Astrocyte (in vitro differentiated cells and primary cell): ENCODE data around the gene TPM4. TPM values are rescaled to one million over a fixed set of nuclear protein-coding genes. Genes with fewer than 3 reads are reported as not detected.

Source experiments
- DNase-seq: peaks from one replicate; pipeline ENCODE4 v3.0.0-alpha.2; 2010; ENCODE audit warnings: low read depth
- FAIRE-seq: peaks from 2 replicates; lab custom pipeline; 2011; peaks lifted over from hg19 to GRCh38; lab: Jason Lieb, UNC
- H2AFZ ChIP-seq: 2 replicates; pipeline ENCODE4 v1.6.0; 2012; ENCODE audit warnings: low read depth, low read length, inconsistent platforms
- H3K27ac ChIP-seq: 2 replicates; pipeline ENCODE4 v1.5.1; 2011; ENCODE audit warnings: low read depth, low read length, inconsistent platforms
- H3K27me3 ChIP-seq: 2 replicates; pipeline ENCODE4 v1.6.0; 2011; ENCODE audit warnings: low read length, inconsistent platforms; ENCODE audit not compliant: insufficient read depth
- H3K36me3 ChIP-seq: 2 replicates; pipeline ENCODE4 v1.5.1; 2011; ENCODE audit warnings: low read length, inconsistent platforms; ENCODE audit not compliant: insufficient read depth
- H3K4me1 ChIP-seq: 2 replicates; pipeline ENCODE4 v1.5.1; 2011; ENCODE audit warnings: low read length, inconsistent platforms; ENCODE audit not compliant: insufficient read depth
- H3K4me2 ChIP-seq: 2 replicates; pipeline ENCODE4 v1.6.0; 2012; ENCODE audit warnings: low read length, inconsistent platforms
- H3K4me3 ChIP-seq: 2 replicates; pipeline ENCODE4 v1.5.1; 2011; ENCODE audit warnings: low read depth, mild to moderate bottlenecking, low read length, inconsistent platforms; ENCODE audit not compliant: insufficient read depth
- H3K79me2 ChIP-seq: 2 replicates; pipeline ENCODE4 v1.6.0; 2012; ENCODE audit warnings: mild to moderate bottlenecking, low read length, inconsistent platforms; ENCODE audit not compliant: insufficient read depth
- H3K9ac ChIP-seq: 2 replicates; pipeline ENCODE4 v1.6.0; 2012; ENCODE audit warnings: mild to moderate bottlenecking, low read length, inconsistent platforms
- H3K9me3 ChIP-seq: 2 replicates; pipeline ENCODE4 v1.5.1; 2012; ENCODE audit warnings: low read depth, mild to moderate bottlenecking, low read length, inconsistent platforms; ENCODE audit not compliant: insufficient read depth
- H4K20me1 ChIP-seq: 2 replicates; pipeline ENCODE4 v1.6.0; 2012; ENCODE audit warnings: low read length, inconsistent platforms; ENCODE audit not compliant: insufficient read depth
- H3K27ac Mint-ChIP-seq: one replicate; pipeline ENCODE4 v1.8.0; 2021; ENCODE audit warnings: mild to moderate bottlenecking, mixed read lengths; ENCODE audit not compliant: unreplicated experiment
- H3K27me3 Mint-ChIP-seq: one replicate; pipeline ENCODE4 v1.8.0; 2021; ENCODE audit warnings: low read depth, mixed read lengths; ENCODE audit not compliant: unreplicated experiment
- H3K36me3 Mint-ChIP-seq: one replicate; pipeline ENCODE4 v1.8.0; 2021; ENCODE audit warnings: low read depth, mixed read lengths; ENCODE audit not compliant: unreplicated experiment
- H3K4me1 Mint-ChIP-seq: one replicate; pipeline ENCODE4 v1.8.0; 2021; ENCODE audit warnings: low read depth, mixed read lengths; ENCODE audit not compliant: unreplicated experiment
- H3K4me3 Mint-ChIP-seq: one replicate; pipeline ENCODE4 v1.8.0; 2021; ENCODE audit warnings: mild to moderate bottlenecking, moderate library complexity, mixed read lengths; ENCODE audit not compliant: unreplicated experiment
- H3K9me3 Mint-ChIP-seq: one replicate; pipeline ENCODE4 v1.8.0; 2021; ENCODE audit warnings: mild to moderate bottlenecking, mixed read lengths; ENCODE audit not compliant: unreplicated experiment
- EZH2 ChIP-seq: IDR thresholded peaks from 2 replicates; pipeline ENCODE4 v1.6.1; 2012; ENCODE audit warnings: mild to moderate bottlenecking, low read length, inconsistent platforms; ENCODE audit not compliant: insufficient read depth
- total RNA-seq: library from RNA; stranded (reverse); gene quantifications from 2 replicates; pipeline ENCODE4 v1.2.1, GENCODE V29; 2021
- TF ChIP-seq, protein P1 (sequence below): IDR thresholded peaks from 2 replicates; pipeline ENCODE4 v1.5.1; 2011; ENCODE audit warnings: low read depth, mild to moderate bottlenecking, inconsistent platforms, low read length, moderate library complexity; ENCODE audit not compliant: insufficient read depth

The TPM4 gene
- total RNA-seq, 1 donor from 2014 or later: 811 TPM

DNA sequence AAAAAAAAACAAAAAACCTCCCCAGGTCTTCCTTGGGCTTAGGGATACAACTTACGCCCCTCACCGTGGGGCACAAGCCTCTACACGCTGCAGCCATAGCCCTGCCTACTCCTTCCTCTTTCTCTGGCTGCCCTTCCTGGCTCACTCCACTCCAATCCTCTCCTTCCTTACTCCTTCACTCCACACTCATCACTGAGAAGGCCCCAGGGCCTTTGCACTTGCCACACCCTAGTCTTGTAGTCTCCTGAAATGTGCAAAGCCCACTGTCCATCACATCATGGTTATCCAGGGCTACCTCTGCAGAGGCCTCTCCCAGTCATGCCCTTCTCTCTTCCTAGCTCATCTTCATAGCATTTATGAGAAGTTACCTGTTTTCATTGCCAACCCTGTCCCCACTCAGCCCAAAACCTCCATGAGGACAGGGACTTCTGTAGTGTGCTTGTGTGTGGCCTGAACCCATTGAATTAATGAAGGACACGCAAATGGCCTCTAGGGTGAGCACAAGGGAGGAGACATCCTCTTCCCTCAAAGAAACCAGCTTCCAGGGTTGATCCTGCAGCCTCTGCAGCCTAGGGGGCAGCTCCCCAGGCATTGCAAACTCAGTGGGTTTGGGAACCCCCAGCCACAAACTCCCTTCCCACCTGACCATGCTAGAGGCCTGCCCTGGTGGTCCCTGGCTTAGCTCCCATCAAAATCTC is 59.3 kb downstream of the TPM4 start:
- Mint-ChIP-seq H3K4me3 (no peak overlapping the region), H3K27ac (no peak overlapping the region), H3K27me3 (peaks cover 10% of the 10 kb centered on the region), H3K36me3 (peaks cover 22% of the 10 kb centered on the region), H3K4me1 (no peaks in the 10 kb centered on the region), H3K9me3 (peaks cover 5% of the 10 kb centered on the region)
- H3K79me2 ChIP-seq: no peaks in the 10 kb centered on the region
- H2AFZ ChIP-seq: no peak overlapping the region
- no peak overlapping the region for H3K4me3 ChIP-seq
- H3K9ac ChIP-seq: no peak overlapping the region
- H3K4me2 ChIP-seq: no peak overlapping the region
- no peak for DNase-seq
- H3K9me3 ChIP-seq: no peaks in the 10 kb centered on the region
- no peaks in the 10 kb centered on the region for H3K27me3 ChIP-seq
- FAIRE-seq: no peak
- peaks cover 9% of the 10 kb centered on the region for H3K36me3 ChIP-seq
- H4K20me1 ChIP-seq: peaks cover 19% of the 10 kb centered on the region
- H3K4me1 ChIP-seq: no peaks in the 10 kb centered on the region
- H3K27ac ChIP-seq: no peak overlapping the region
- TF ChIP-seq EZH2: no peak
- TF ChIP-seq, protein P1, sequence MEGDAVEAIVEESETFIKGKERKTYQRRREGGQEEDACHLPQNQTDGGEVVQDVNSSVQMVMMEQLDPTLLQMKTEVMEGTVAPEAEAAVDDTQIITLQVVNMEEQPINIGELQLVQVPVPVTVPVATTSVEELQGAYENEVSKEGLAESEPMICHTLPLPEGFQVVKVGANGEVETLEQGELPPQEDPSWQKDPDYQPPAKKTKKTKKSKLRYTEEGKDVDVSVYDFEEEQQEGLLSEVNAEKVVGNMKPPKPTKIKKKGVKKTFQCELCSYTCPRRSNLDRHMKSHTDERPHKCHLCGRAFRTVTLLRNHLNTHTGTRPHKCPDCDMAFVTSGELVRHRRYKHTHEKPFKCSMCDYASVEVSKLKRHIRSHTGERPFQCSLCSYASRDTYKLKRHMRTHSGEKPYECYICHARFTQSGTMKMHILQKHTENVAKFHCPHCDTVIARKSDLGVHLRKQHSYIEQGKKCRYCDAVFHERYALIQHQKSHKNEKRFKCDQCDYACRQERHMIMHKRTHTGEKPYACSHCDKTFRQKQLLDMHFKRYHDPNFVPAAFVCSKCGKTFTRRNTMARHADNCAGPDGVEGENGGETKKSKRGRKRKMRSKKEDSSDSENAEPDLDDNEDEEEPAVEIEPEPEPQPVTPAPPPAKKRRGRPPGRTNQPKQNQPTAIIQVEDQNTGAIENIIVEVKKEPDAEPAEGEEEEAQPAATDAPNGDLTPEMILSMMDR: no peak

GRCh38 chr19:16136185-16136999 is 60.1 kb downstream of the TPM4 start:
- FAIRE-seq: no peak

More at GRCh38 chr19:16136185-16136999, 60.1 kb downstream of the TPM4 start:
- Histone ChIP-seq H3K36me3 (peaks cover 7% of the 10 kb centered on the region), H4K20me1 (peaks cover 14% of the 10 kb centered on the region), H3K4me1 (no peaks in the 10 kb centered on the region), H3K9me3 (no peaks in the 10 kb centered on the region), H3K4me2 (no peak overlapping the region), H3K4me3 (no peak overlapping the region), H3K27me3 (no peaks in the 10 kb centered on the region), H2AFZ (no peak overlapping the region), H3K9ac (no peak overlapping the region), H3K27ac (no peak overlapping the region), H3K79me2 (no peaks in the 10 kb centered on the region)
- Mint-ChIP-seq H3K9me3 (peaks cover 2% of the 10 kb centered on the region), H3K27ac (no peak overlapping the region), H3K27me3 (peaks cover 10% of the 10 kb centered on the region), H3K4me1 (no peaks in the 10 kb centered on the region), H3K36me3 (peaks cover 22% of the 10 kb centered on the region), H3K4me3 (no peak overlapping the region)
- no peak for DNase-seq
- TF ChIP-seq, protein P1: no peak
- no peak for TF ChIP-seq EZH2
